NB4 (cell line): ENCODE results near the gene BEST2.
"Not testable (repeated sequence)": the region's sequence is repeated elsewhere in the genome, so short reads cannot be mapped to it uniquely, and the experiment has no call there.

ENCODE experiments used
- CTCF ChIP-seq: IDR thresholded peaks from one replicate; pipeline ENCODE4 v1.5.1; 2012; ENCODE audit warnings: low read depth, low read length
- POLR2A ChIP-seq: IDR thresholded peaks from 2 replicates; pipeline ENCODE4 v1.6.1; 2011; ENCODE audit warnings: mild to moderate bottlenecking; ENCODE audit not compliant: insufficient read length; ENCODE audit errors: extremely low read depth

GRCh38 chr19:12712077-12712476 is 39.5 kb upstream of the BEST2 start:
- TF ChIP-seq CTCF, POLR2A: not testable (repeated sequence)
